Parathyroid adenoma (tissue), 2 donors: ENCODE data around the gene SORBS1.

Experiments
- H2AFZ ChIP-seq: fragments of 300-600 bp; sonication (generic); one replicate; pipeline ENCODE4 v1.7.0; 2017; ENCODE audit warnings: antibody characterized with exemption, mild to moderate bottlenecking
- H3K27ac ChIP-seq: fragments of 300-600 bp; sonication (generic); one replicate; pipeline ENCODE4 v1.7.0; 2017
- H3K27me3 ChIP-seq: fragments of 300-600 bp; sonication (generic); one replicate; pipeline ENCODE4 v1.7.0; 2017; ENCODE audit warnings: low read length; ENCODE audit not compliant: control insufficient read depth, insufficient read depth
- H3K36me3 ChIP-seq: fragments of 300-600 bp; sonication (generic); one replicate; pipeline ENCODE4 v1.7.0; 2017; ENCODE audit warnings: low read length; ENCODE audit not compliant: control insufficient read depth, insufficient read depth
- H3K4me1 ChIP-seq: fragments of 300-600 bp; sonication (generic); one replicate; pipeline ENCODE4 v1.7.0; 2017; ENCODE audit warnings: control low read depth
- H3K4me2 ChIP-seq: fragments of 300-600 bp; sonication (generic); one replicate; pipeline ENCODE4 v1.7.0; 2017; ENCODE audit warnings: low read length
- H3K4me3 ChIP-seq: fragments of 300-600 bp; sonication (generic); one replicate; pipeline ENCODE4 v1.7.0; 2017; ENCODE audit warnings: low read depth, low read length
- H3K79me2 ChIP-seq: fragments of 300-600 bp; sonication (generic); one replicate; pipeline ENCODE4 v1.7.0; 2017; ENCODE audit warnings: control low read depth
- H3K9ac ChIP-seq: fragments of 300-600 bp; sonication (generic); one replicate; pipeline ENCODE4 v1.7.0; 2017; ENCODE audit warnings: mild to moderate bottlenecking
- H3K9me3 ChIP-seq: fragments of 300-600 bp; sonication (generic); one replicate; pipeline ENCODE4 v1.7.0; 2017; ENCODE audit warnings: low read length; ENCODE audit not compliant: control insufficient read depth
- TF ChIP-seq, protein P1 (sequence below): fragments of 300-600 bp; sonication (generic); IDR thresholded peaks from one replicate; pipeline ENCODE4 v1.7.0; 2017; ENCODE audit warnings: antibody characterized with exemption, mild to moderate bottlenecking
- donor health status: primary hyperparathyroidism.

Gene SORBS1

GRCh38 chr10:95341716-95342130, 219.4 kb downstream of the SORBS1 start:
- TF ChIP-seq, protein P1, sequence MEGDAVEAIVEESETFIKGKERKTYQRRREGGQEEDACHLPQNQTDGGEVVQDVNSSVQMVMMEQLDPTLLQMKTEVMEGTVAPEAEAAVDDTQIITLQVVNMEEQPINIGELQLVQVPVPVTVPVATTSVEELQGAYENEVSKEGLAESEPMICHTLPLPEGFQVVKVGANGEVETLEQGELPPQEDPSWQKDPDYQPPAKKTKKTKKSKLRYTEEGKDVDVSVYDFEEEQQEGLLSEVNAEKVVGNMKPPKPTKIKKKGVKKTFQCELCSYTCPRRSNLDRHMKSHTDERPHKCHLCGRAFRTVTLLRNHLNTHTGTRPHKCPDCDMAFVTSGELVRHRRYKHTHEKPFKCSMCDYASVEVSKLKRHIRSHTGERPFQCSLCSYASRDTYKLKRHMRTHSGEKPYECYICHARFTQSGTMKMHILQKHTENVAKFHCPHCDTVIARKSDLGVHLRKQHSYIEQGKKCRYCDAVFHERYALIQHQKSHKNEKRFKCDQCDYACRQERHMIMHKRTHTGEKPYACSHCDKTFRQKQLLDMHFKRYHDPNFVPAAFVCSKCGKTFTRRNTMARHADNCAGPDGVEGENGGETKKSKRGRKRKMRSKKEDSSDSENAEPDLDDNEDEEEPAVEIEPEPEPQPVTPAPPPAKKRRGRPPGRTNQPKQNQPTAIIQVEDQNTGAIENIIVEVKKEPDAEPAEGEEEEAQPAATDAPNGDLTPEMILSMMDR, result no peak
- Histone ChIP-seq H3K36me3 (no peaks in the 10 kb centered on the region), H2AFZ (no peak overlapping the region), H3K27ac (no peak overlapping the region), H3K9me3 (no peaks in the 10 kb centered on the region), H3K4me1 (no peaks in the 10 kb centered on the region), H3K4me3 (no peak overlapping the region), H3K9ac (no peak overlapping the region), H3K79me2 (no peaks in the 10 kb centered on the region), H3K27me3 (no peaks in the 10 kb centered on the region), H3K4me2 (no peak overlapping the region)

DNA sequence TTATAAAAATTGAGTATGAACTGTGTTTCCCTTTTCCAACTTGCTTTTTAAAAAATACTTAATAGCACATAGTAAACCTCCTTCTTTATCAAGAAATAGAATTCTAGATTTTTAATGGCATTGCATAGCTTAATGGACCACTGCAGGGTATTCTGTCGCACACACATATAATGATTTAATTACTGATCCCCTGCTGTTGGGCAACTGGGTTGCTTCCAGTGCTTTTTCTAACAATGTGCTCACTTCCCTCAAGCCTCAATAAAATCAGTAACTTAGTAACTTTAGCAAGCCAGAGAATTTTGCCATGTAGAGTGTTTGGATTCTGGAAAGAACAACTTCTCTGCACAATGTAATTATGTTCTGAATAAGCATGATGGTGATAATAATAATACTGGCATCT, 221.3 kb downstream of the SORBS1 start:
- H3K36me3 ChIP-seq, result no peaks in the 10 kb centered on the region
- H3K4me3 ChIP-seq, result no peak overlapping the region

GRCh38 chr10:95337423-95338160, 223.6 kb downstream of the SORBS1 start:
- Histone ChIP-seq H3K4me3 (no peak overlapping the region), H3K4me2 (no peak overlapping the region), H3K9me3 (no peaks in the 10 kb centered on the region), H3K9ac (no peak overlapping the region), H3K79me2 (no peaks in the 10 kb centered on the region), H3K4me1 (no peaks in the 10 kb centered on the region), H3K27ac (no peak overlapping the region), H3K27me3 (no peaks in the 10 kb centered on the region), H2AFZ (no peak overlapping the region), H3K36me3 (no peaks in the 10 kb centered on the region)
- TF ChIP-seq, protein P1, result no peak

More for the DNA sequence above, 221.3 kb downstream of the SORBS1 start:
- no peak overlapping the region for H3K9ac ChIP-seq
- H3K4me1 ChIP-seq, result no peaks in the 10 kb centered on the region
- H3K27me3 ChIP-seq, result no peaks in the 10 kb centered on the region
- no peak overlapping the region for H3K4me2 ChIP-seq
- H3K79me2 ChIP-seq, result no peaks in the 10 kb centered on the region
- TF ChIP-seq, protein P1, result no peak
- H3K27ac ChIP-seq, result no peak overlapping the region
- no peaks in the 10 kb centered on the region for H3K9me3 ChIP-seq
- no peak overlapping the region for H2AFZ ChIP-seq

- H3K4me2 ChIP-seq, result no peak overlapping the region
- H3K9me3 ChIP-seq, result no peaks in the 10 kb centered on the region
- H3K4me3 ChIP-seq, result no peak overlapping the region
- TF ChIP-seq, protein P1, result no peak
- H3K9ac ChIP-seq, result no peak overlapping the region
- H3K4me1 ChIP-seq, result no peaks in the 10 kb centered on the region
- H3K36me3 ChIP-seq, result no peaks in the 10 kb centered on the region
- H2AFZ ChIP-seq, result no peak overlapping the region
- no peak overlapping the region for H3K27ac ChIP-seq
- no peaks in the 10 kb centered on the region for H3K27me3 ChIP-seq
- no peaks in the 10 kb centered on the region for H3K79me2 ChIP-seq
These were observed 224.5 kb downstream of the SORBS1 start for GRCh38 chr10:95336702-95337101.
